Measurements from ENCODE around the gene PIP5K1C. TPM values are rescaled to one million over a fixed set of nuclear protein-coding genes. Genes with fewer than 3 reads are reported as not detected.

PIP5K1C gene
- total RNA-seq, 6 experiments from 2014 or later = 73.8 to 95.6 (median 78.7) TPM

- no peak overlapping the region for H3K4me3 Mint-ChIP-seq
- H3K4me1 Mint-ChIP-seq (ENCODE audit: low read depth) = no peaks in the 10 kb centered on the region
- no peak overlapping the region for H3K27ac Mint-ChIP-seq
- no peak for DNase-seq
- no peaks in the 10 kb centered on the region for H3K9me3 Mint-ChIP-seq
- 0 out of 2 replicates have a peak, but pooled peaks cover 9% of the 10 kb centered on the region for H3K36me3 Mint-ChIP-seq (ENCODE audit: low read depth)
- peaks cover 2% of the 10 kb centered on the region for H3K27me3 Mint-ChIP-seq (ENCODE audit: insufficient read depth)
- no peak for TF ChIP-seq CTCF (IDR thresholded peaks at IDR 0.05)
Observed at GRCh38 chr19:3639479-3639878, 60.8 kb downstream of the PIP5K1C start.

GRCh38 chr19:3638208-3639193, 61.8 kb downstream of the PIP5K1C start:
- Mint-ChIP-seq H3K9me3 (no peaks in the 10 kb centered on the region), H3K27me3 (ENCODE audit: insufficient read depth) (peaks cover 4% of the 10 kb centered on the region), H3K36me3 (ENCODE audit: low read depth) (0 out of 2 replicates have a peak, but pooled peaks cover 9% of the 10 kb centered on the region), H3K27ac (no peak overlapping the region), H3K4me3 (no peak overlapping the region), H3K4me1 (ENCODE audit: low read depth) (no peaks in the 10 kb centered on the region)
- no peak for TF ChIP-seq CTCF (IDR thresholded peaks at IDR 0.05)
- no peak for DNase-seq

GRCh38 chr19:3637621-3638020, 62.6 kb downstream of the PIP5K1C start:
- no peaks in the 10 kb centered on the region for H3K4me1 Mint-ChIP-seq (ENCODE audit: low read depth)
- peaks cover 7% of the 10 kb centered on the region for H3K27me3 Mint-ChIP-seq (ENCODE audit: insufficient read depth)
- H3K36me3 Mint-ChIP-seq (ENCODE audit: low read depth) = 0 out of 2 replicates have a peak, but pooled peaks cover 9% of the 10 kb centered on the region
- DNase-seq = no peak
- no peak for TF ChIP-seq CTCF (IDR thresholded peaks at IDR 0.05)
- H3K27ac Mint-ChIP-seq = no peak overlapping the region
- no peaks in the 10 kb centered on the region for H3K9me3 Mint-ChIP-seq
- H3K4me3 Mint-ChIP-seq = no peak overlapping the region

- DNase-seq = no peak
- peaks cover 7% of the 10 kb centered on the region for H3K27me3 Mint-ChIP-seq (ENCODE audit: insufficient read depth)
- 0 out of 2 replicates have a peak, but pooled peaks cover 9% of the 10 kb centered on the region for H3K36me3 Mint-ChIP-seq (ENCODE audit: low read depth)
- H3K27ac Mint-ChIP-seq = no peak overlapping the region
- no peak overlapping the region for H3K4me3 Mint-ChIP-seq
- no peak for TF ChIP-seq CTCF (IDR thresholded peaks at IDR 0.05)
- H3K9me3 Mint-ChIP-seq = no peaks in the 10 kb centered on the region
- no peaks in the 10 kb centered on the region for H3K4me1 Mint-ChIP-seq (ENCODE audit: low read depth)
Observed at GRCh38 chr19:3636962-3637361, 63.3 kb downstream of the PIP5K1C start.

GRCh38 chr19:3636506-3636905, 63.8 kb downstream of the PIP5K1C start:
- no peaks in the 10 kb centered on the region for H3K4me1 Mint-ChIP-seq (ENCODE audit: low read depth)
- no peak overlapping the region for H3K27ac Mint-ChIP-seq
- peaks cover 10% of the 10 kb centered on the region for H3K27me3 Mint-ChIP-seq (ENCODE audit: insufficient read depth)
- TF ChIP-seq CTCF (IDR thresholded peaks at IDR 0.05) = no peak
- no peak for DNase-seq
- no peaks in the 10 kb centered on the region for H3K9me3 Mint-ChIP-seq
- H3K36me3 Mint-ChIP-seq (ENCODE audit: low read depth) = 0 out of 2 replicates have a peak, but pooled peaks cover 9% of the 10 kb centered on the region
- no peak overlapping the region for H3K4me3 Mint-ChIP-seq
